OCI-LY3 (cell line): ENCODE measurements around the gene ATPAF2.

ENCODE experiments used
- EZH2phosphoT487 ChIP-seq: fragments of 200-600 bp; shearing (Covaris generic); IDR thresholded peaks from 2 replicates; pipeline ENCODE4 v1.6.1; 2018; ENCODE audit warnings: antibody characterized with exemption, mixed run types, low read depth
- TF ChIP-seq, protein P1 (sequence below): fragments of 200-600, 300-600 bp; sonication (generic); IDR thresholded peaks from 2 replicates; pipeline ENCODE4 v1.5.1; 2014; ENCODE audit warnings: antibody characterized with exemption, low read length, low read depth

DNA sequence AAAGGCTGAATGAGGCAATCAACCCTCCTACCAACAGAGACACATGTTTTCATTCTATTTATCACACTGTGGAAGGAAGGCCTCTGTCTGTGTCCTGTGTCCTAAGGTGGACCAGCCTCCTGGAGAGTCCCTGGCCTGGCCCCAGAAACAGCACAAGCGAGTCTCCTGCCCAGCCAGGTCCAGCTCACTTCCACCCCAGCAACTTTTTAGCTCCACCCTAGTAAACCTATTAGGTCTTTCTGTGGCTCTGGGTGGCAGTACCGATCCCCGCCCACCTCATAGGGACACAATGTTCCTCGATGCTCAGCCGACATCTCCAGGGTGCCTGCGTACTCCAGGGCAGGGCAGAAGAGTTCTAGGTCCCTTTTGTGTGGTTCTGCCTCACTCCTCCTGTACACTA, 55.6 kb downstream of the ATPAF2 start:
- TF ChIP-seq EZH2phosphoT487 = no peak
- TF ChIP-seq, protein P1, sequence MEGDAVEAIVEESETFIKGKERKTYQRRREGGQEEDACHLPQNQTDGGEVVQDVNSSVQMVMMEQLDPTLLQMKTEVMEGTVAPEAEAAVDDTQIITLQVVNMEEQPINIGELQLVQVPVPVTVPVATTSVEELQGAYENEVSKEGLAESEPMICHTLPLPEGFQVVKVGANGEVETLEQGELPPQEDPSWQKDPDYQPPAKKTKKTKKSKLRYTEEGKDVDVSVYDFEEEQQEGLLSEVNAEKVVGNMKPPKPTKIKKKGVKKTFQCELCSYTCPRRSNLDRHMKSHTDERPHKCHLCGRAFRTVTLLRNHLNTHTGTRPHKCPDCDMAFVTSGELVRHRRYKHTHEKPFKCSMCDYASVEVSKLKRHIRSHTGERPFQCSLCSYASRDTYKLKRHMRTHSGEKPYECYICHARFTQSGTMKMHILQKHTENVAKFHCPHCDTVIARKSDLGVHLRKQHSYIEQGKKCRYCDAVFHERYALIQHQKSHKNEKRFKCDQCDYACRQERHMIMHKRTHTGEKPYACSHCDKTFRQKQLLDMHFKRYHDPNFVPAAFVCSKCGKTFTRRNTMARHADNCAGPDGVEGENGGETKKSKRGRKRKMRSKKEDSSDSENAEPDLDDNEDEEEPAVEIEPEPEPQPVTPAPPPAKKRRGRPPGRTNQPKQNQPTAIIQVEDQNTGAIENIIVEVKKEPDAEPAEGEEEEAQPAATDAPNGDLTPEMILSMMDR = no peak
